K562 (cell line): ENCODE results near the gene PDE4D. TPM values are rescaled to one million over a fixed set of nuclear protein-coding genes. Genes with fewer than 3 reads are reported as not detected.

Experiments used
- ATAC-seq: fragments of 200-7000 bp; cut with Tn5 transposase; 3 replicates; pipeline ENCODE4 v1.9.1; 2020; ENCODE audit warnings: moderate library complexity
- BruUV-seq: library from RNA; stranded (reverse); fragments of 400-500 nt; replicated peaks from 2 replicates; lab custom pipeline; 2021; lab: Mats Ljungman, UMichigan
- CTCF ChIA-PET: fragments of 300-600 bp; formaldehyde crosslinking; extraction: SDS; loops from one replicate; lab custom pipeline; 2021; ENCODE audit warnings: low intra/inter-chr PET ratio; lab: Yijun Ruan, JAX
- POLR2A ChIA-PET: fragments of 300-600, 350-650 bp; sonication (Branson Sonifier 250); formaldehyde crosslinking; extraction: SDS; loops from one replicate; lab custom pipeline; 2021; ENCODE audit warnings: antibody characterized with exemption, inconsistent platforms; lab: Yijun Ruan, JAX
- DNase-seq, 4 experiments: peaks; one replicate each; pipeline versions ENCODE4 v3.0.0 to v3.0.0-alpha.2; 2011 to 2018; ENCODE audit warnings: low spot score in 3 of 4, mixed read lengths in 3 of 4; ENCODE audit errors: extremely low read depth in 1 of 4
- FAIRE-seq: peaks from 2 replicates; lab custom pipeline; 2011; peaks lifted over from hg19 to GRCh38; lab: Jason Lieb, UNC
- H2AFZ ChIP-seq: 2 replicates; pipeline ENCODE4 v1.6.0; 2011; ENCODE audit warnings: low read depth, low read length, control low read depth, inconsistent platforms
- H3K27ac ChIP-seq: fragments of 200-600 bp; 3 replicates; pipeline ENCODE4 v1.8.0; 2011; ENCODE audit warnings: low read depth, mild to moderate bottlenecking, control low read depth, inconsistent platforms, low read length, moderate library complexity, mixed read lengths; ENCODE audit errors: extremely low read depth
- H3K27me3 ChIP-seq, 2 experiments: fragments of 300-600 bp in 1 of 2; 2 replicates in 1 of 2; 3 replicates in 1 of 2; pipeline versions ENCODE4 v1.6.0 to v1.8.0; 2011; ENCODE audit warnings: inconsistent platforms in 2 of 2, low read length in 2 of 2, mild to moderate bottlenecking in 1 of 2, mixed read lengths in 1 of 2, moderate library complexity in 1 of 2; ENCODE audit not compliant: control insufficient read depth in 2 of 2, insufficient read depth in 2 of 2
- H3K36me3 ChIP-seq: fragments of 300-600 bp; 3 replicates; pipeline ENCODE4 v1.8.0; 2011; ENCODE audit warnings: mild to moderate bottlenecking, low read length, inconsistent platforms; ENCODE audit not compliant: control insufficient read depth, insufficient read depth
- H3K4me1 ChIP-seq, 2 experiments: fragments of 200-600 bp in 1 of 2; replicated peaks in 1 of 2; 2 replicates in 1 of 2; 3 replicates in 1 of 2; pipeline versions ENCODE4 v1.5.1 to v1.8.0; 2011; ENCODE audit warnings: inconsistent platforms in 2 of 2, low read length in 2 of 2, mild to moderate bottlenecking in 1 of 2, mixed read lengths in 1 of 2, moderate library complexity in 1 of 2; ENCODE audit not compliant: control insufficient read depth in 2 of 2, insufficient read depth in 2 of 2
- H3K4me2 ChIP-seq: 2 replicates; pipeline ENCODE4 v1.6.1; 2011; ENCODE audit warnings: low read length, control low read depth, inconsistent platforms, mixed read lengths; ENCODE audit not compliant: insufficient read depth
- H3K4me3 ChIP-seq: fragments of 200-600 bp; sonication (generic), shearing (Covaris generic); 2 replicates; pipeline ENCODE4 v1.5.1; 2016; ENCODE audit warnings: control low read depth, inconsistent platforms
- H3K79me2 ChIP-seq: fragments of 200-600 bp; 3 replicates; pipeline ENCODE4 v1.8.0; 2011; ENCODE audit warnings: low read length, inconsistent platforms; ENCODE audit not compliant: control insufficient read depth, insufficient read depth
- H3K9ac ChIP-seq, 2 experiments: 2 replicates each; pipeline versions ENCODE4 v1.6.0 to v1.6.1; 2011; ENCODE audit warnings: low read depth in 2 of 2, low read length in 2 of 2, control low read depth in 1 of 2, inconsistent platforms in 1 of 2, mild to moderate bottlenecking in 1 of 2, mixed read lengths in 1 of 2; ENCODE audit not compliant: insufficient read depth in 1 of 2
- H3K9me1 ChIP-seq: one replicate; pipeline ENCODE4 v1.6.0; 2011; ENCODE audit warnings: inconsistent platforms, mild to moderate bottlenecking, low read length, moderate library complexity; ENCODE audit not compliant: control insufficient read depth, insufficient read depth
- H3K9me3 ChIP-seq: replicated peaks from 2 replicates; pipeline ENCODE4 v1.5.1; 2011; ENCODE audit warnings: low read depth, low read length, inconsistent platforms; ENCODE audit not compliant: control insufficient read depth, insufficient read depth
- H4K20me1 ChIP-seq: replicated peaks from 2 replicates; pipeline ENCODE4 v1.6.1; 2011; ENCODE audit warnings: low read length, inconsistent platforms, mixed read lengths; ENCODE audit not compliant: control insufficient read depth, insufficient read depth
- MEF2D ChIP-seq: conservative IDR thresholded peaks from 2 replicates; pipeline ENCODE4 v1.6.1; 2016; ENCODE audit warnings: low read depth, missing genetic modification characterization, missing compliant biosample characterization
- PPARD ChIP-seq: fragments of 250-450 bp; sonication (Bioruptor Pico); IDR thresholded peaks from 2 replicates; pipeline ENCODE4 v1.8.0; 2022; ENCODE audit warnings: inconsistent platforms, mild to moderate bottlenecking, moderate library complexity
- RHOXF2B ChIP-seq: fragments of 250-450 bp; sonication (Bioruptor Pico); conservative IDR thresholded peaks from 2 replicates; pipeline ENCODE4 v1.5.1; 2021
- SPI1 ChIP-seq: IDR thresholded peaks from 2 replicates; pipeline ENCODE4 v1.6.1; 2011; ENCODE audit warnings: low read depth, low read length, control low read depth, borderline replicate concordance
- TFE3 ChIP-seq: fragments of 450-650 bp; formaldehyde crosslinking; IDR thresholded peaks from 2 replicates; pipeline ENCODE4 v1.4.0; 2020; ENCODE audit warnings: mild to moderate bottlenecking, mixed read lengths
- ZBTB49 ChIP-seq: sonication (generic); formaldehyde crosslinking; IDR thresholded peaks from 2 replicates; pipeline ENCODE4 v1.8.0; 2022; ENCODE audit warnings: missing genetic modification reagents, mild to moderate bottlenecking, borderline replicate concordance
- ZNF3 ChIP-seq: fragments of 250-450 bp; sonication (Bioruptor Pico); IDR thresholded peaks from 2 replicates; pipeline ENCODE4 v1.5.0; 2021; ENCODE audit warnings: mild to moderate bottlenecking, moderate library complexity
- WGBS: fragments of 100-300 bp; shearing (Covaris generic); methylation state at CpG from one replicate; pipeline ENCODE4 v1.1.6; 2016; ENCODE audit warnings: low coverage, mixed read lengths; ENCODE audit not compliant: insufficient coverage; ENCODE audit errors: missing lambda C conversion rate; 5-methylcytosine and 5-hydroxymethylcytosine counted together
- in situ Hi-C: fragments of 300-500 bp; cut with MboI; formaldehyde crosslinking; loops from 4 replicates; pipeline ENCODE4 v1.15.0; 2018; ENCODE audit warnings: inconsistent platforms, mixed read lengths
- intact Hi-C: fragments of 100-400 bp; cut with micrococcal nuclease; formaldehyde crosslinking; loops from 2 replicates; pipeline ENCODE4 v1.14.2; 2022
- polyA plus RNA-seq, 8 experiments: library from polyadenylated mRNA; depleted of rRNA in 4 of 8; stranded (reverse) in 5 of 8; unstranded in 3 of 8; fragments of >200 nt; fragmentation: Nextera tagmentation in 2 of 8; fragmentation: Illumina TruSeq in 1 of 8; extraction: Ambion mirVana in 2 of 8; extraction: Trizol in 1 of 8; gene quantifications; 2 replicates each; pipeline versions ENCODE4 v1.2.1 to v1.2.3, GENCODE V29; 2011 to 2014; ENCODE audit warnings: inconsistent platforms in 1 of 8, missing spikeins in 1 of 8
- total RNA-seq, 7 experiments: library from RNA; depleted of rRNA in 6 of 7; stranded (reverse); fragments of >200 nt in 6 of 7; fragmentation: Illumina TruSeq in 2 of 7; extraction: Trizol in 2 of 7; gene quantifications; 2 replicates each; pipeline versions ENCODE4 v1.2.1 to v1.2.3, GENCODE V29; 2011 to 2021; ENCODE audit warnings: low replicate concordance in 1 of 7
- TF ChIP-seq, protein P1 (sequence below), 2 experiments: fragments of 450-650 bp; IDR thresholded peaks; 2 replicates each; pipeline ENCODE4 v1.6.1; 2018; ENCODE audit warnings: mild to moderate bottlenecking in 2 of 2, low read depth in 1 of 2; ENCODE audit not compliant: partially characterized antibody in 2 of 2

PDE4D gene
- total and polyA plus RNA-seq, 9 of the 15 experiments (the other 6 are each of a cell fraction or from before 2014, with no cell fraction given): 0.04 to 0.46 (median 0.13) TPM

DNA sequence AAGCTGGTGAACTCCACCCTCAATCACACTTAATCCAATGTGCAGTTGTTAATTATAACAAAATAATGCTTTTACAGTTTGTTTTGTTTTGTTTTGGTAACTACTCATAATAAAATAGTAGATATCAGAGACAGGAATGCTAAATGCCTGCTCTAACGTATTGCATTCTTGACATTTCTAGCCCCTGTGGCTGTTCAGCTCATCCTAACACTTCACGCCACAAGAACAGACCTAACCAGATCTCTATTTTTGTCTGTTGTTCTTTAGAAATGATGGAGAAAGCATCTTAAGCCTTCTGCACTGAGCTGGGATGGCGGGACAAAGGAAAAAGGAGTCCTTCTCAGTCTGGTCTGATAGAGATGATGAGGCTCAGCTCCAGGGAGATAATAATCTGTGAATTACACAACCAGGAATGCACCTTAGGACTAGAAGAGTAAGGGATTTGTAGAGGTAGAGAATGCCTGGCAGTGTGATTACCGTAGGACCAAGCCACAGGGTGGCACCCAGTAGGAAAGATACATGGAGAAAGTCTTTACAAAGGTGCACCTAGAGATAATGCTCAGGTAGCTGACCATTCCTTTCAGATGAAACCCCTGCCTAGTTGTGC is 628.8 kb downstream of the PDE4D start:
- Histone ChIP-seq H3K9ac (no peak overlapping the region), H4K20me1 (no peaks in the 10 kb centered on the region), H3K27me3 (no peaks in the 10 kb centered on the region), H3K4me2 (no peak overlapping the region), H3K4me1 (no peaks in the 10 kb centered on the region), H3K9me1 (no peaks in the 10 kb centered on the region), H3K4me3 (no peak overlapping the region), H3K79me2 (no peaks in the 10 kb centered on the region), H2AFZ (no peak overlapping the region), H3K36me3 (no peaks in the 10 kb centered on the region), H3K9me3 (no peaks in the 10 kb centered on the region), H3K27ac (no peak overlapping the region)
- ChIA-PET POLR2A (no interaction called here), CTCF (no interaction called here)
- ATAC-seq (no peak), DNase-seq (no peak), FAIRE-seq (no peak)
- in situ Hi-C loops (no loop called here), intact Hi-C loops (no loop called here)
- WGBS: 0% methylated on average over 4 of the region's 4 CpGs
- BruUV-seq: no TSS peak
- TF ChIP-seq, protein P1, sequence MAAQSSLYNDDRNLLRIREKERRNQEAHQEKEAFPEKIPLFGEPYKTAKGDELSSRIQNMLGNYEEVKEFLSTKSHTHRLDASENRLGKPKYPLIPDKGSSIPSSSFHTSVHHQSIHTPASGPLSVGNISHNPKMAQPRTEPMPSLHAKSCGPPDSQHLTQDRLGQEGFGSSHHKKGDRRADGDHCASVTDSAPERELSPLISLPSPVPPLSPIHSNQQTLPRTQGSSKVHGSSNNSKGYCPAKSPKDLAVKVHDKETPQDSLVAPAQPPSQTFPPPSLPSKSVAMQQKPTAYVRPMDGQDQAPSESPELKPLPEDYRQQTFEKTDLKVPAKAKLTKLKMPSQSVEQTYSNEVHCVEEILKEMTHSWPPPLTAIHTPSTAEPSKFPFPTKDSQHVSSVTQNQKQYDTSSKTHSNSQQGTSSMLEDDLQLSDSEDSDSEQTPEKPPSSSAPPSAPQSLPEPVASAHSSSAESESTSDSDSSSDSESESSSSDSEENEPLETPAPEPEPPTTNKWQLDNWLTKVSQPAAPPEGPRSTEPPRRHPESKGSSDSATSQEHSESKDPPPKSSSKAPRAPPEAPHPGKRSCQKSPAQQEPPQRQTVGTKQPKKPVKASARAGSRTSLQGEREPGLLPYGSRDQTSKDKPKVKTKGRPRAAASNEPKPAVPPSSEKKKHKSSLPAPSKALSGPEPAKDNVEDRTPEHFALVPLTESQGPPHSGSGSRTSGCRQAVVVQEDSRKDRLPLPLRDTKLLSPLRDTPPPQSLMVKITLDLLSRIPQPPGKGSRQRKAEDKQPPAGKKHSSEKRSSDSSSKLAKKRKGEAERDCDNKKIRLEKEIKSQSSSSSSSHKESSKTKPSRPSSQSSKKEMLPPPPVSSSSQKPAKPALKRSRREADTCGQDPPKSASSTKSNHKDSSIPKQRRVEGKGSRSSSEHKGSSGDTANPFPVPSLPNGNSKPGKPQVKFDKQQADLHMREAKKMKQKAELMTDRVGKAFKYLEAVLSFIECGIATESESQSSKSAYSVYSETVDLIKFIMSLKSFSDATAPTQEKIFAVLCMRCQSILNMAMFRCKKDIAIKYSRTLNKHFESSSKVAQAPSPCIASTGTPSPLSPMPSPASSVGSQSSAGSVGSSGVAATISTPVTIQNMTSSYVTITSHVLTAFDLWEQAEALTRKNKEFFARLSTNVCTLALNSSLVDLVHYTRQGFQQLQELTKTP (IDR thresholded peaks at IDR 0.05; ENCODE audit: low read depth in 1 of 2, partially characterized antibody in 2 of 2): no peak
- TF ChIP-seq SPI1 (no peak), ZNF3 (CRISPR knock-in tag) (no peak), MEF2D (no peak), TFE3 (CRISPR knock-in tag) (no peak), PPARD (CRISPR knock-in tag) (no peak), RHOXF2B (no peak), ZBTB49 (no peak)
